B cell (primary cell): Measurements from ENCODE around the gene DAZAP1. TPM values are rescaled to one million over a fixed set of nuclear protein-coding genes. Genes with fewer than 3 reads are reported as not detected.
"Not testable (repeated sequence)": the region's sequence is repeated elsewhere in the genome, so short reads cannot be mapped to it uniquely, and the experiment has no call there.

ENCODE experiments used
- ATAC-seq: fragments of 200-7000 bp; cut with Tn5 transposase; one replicate; pipeline ENCODE4 v1.10.0; 2021; ENCODE audit warnings: low read depth, mild to moderate bottlenecking, moderate number of reproducible peaks, moderate library complexity
- CTCF ChIA-PET: fragments of 350-600 bp; sonication (Branson Sonifier 250); formaldehyde crosslinking; loops from one replicate; lab custom pipeline; 2021; ENCODE audit warnings: antibody characterized with exemption, inconsistent platforms; lab: Charles Lee
- POLR2A ChIA-PET: fragments of 350-600 bp; sonication (Branson Sonifier 250); formaldehyde crosslinking; loops from one replicate; lab custom pipeline; 2021; ENCODE audit warnings: antibody characterized with exemption; lab: Charles Lee
- DNase-seq: peaks from one replicate; pipeline ENCODE4 v3.0.0; 2013
- H2AFZ ChIP-seq: 2 replicates; pipeline ENCODE4 v1.6.1; 2012; ENCODE audit warnings: mild to moderate bottlenecking, low read depth, low read length; ENCODE audit not compliant: insufficient read depth, poor library complexity, severe bottlenecking
- H3K27ac ChIP-seq, 2 donors: 1 replicate in 1 of 2; 2 replicates in 1 of 2; pipeline ENCODE4 v1.5.1; 2012 to 2013; ENCODE audit warnings: low read length in 2 of 2, mild to moderate bottlenecking in 2 of 2, moderate library complexity in 1 of 2
- H3K27me3 ChIP-seq, 4 experiments: fragments of 200-600 bp in 1 of 4; sonication (generic) in 1 of 4; replicated peaks in 1 of 4; 1 replicate in 2 of 4; 2 replicates in 2 of 4; pipeline versions ENCODE4 v1.6.1 to v1.7.0; 2013 to 2016; ENCODE audit warnings: low read length in 3 of 4, mild to moderate bottlenecking in 2 of 4, mixed read lengths in 1 of 4, moderate library complexity in 1 of 4; ENCODE audit not compliant: insufficient read depth in 4 of 4, control insufficient read depth in 3 of 4; ENCODE audit errors: control extremely low read depth in 1 of 4
- H3K36me3 ChIP-seq, 2 experiments: replicated peaks in 1 of 2; 1 replicate in 1 of 2; 2 replicates in 1 of 2; pipeline versions ENCODE4 v1.6.1 to v1.7.1; 2013; ENCODE audit warnings: low read length in 1 of 2; ENCODE audit not compliant: insufficient read depth in 2 of 2, control insufficient read depth in 1 of 2; ENCODE audit errors: control extremely low read depth in 1 of 2, extremely low read depth in 1 of 2
- H3K4me1 ChIP-seq, 2 donors: fragments of 200-600 bp in 1 of 2; sonication (generic) in 1 of 2; 1 replicate in 1 of 2; 2 replicates in 1 of 2; pipeline versions ENCODE4 v1.5.1 to v1.6.1; 2013 to 2017; ENCODE audit warnings: low read length in 2 of 2; ENCODE audit not compliant: control insufficient read depth in 2 of 2, insufficient read depth in 2 of 2
- H3K4me2 ChIP-seq: replicated peaks from 2 replicates; pipeline ENCODE3; 2012; ENCODE audit warnings: mild to moderate bottlenecking, low read depth, low read length; ENCODE audit not compliant: poor library complexity, severe bottlenecking
- H3K4me3 ChIP-seq, 5 experiments: fragments of 200-600 bp in 1 of 5; sonication (generic) in 1 of 5; 1 replicate in 3 of 5; 2 replicates in 2 of 5; pipeline versions ENCODE4 v1.5.1 to v1.7.0; 2011 to 2016; ENCODE audit warnings: low read length in 4 of 5, mild to moderate bottlenecking in 4 of 5, low read depth in 2 of 5, control low read depth in 1 of 5, moderate library complexity in 1 of 5; ENCODE audit not compliant: insufficient read depth in 1 of 5; ENCODE audit errors: control extremely low read depth in 1 of 5, extremely low read depth in 1 of 5
- H3K79me2 ChIP-seq: fragments of 200-600 bp; sonication (generic); one replicate; pipeline ENCODE4 v1.6.0; 2016; ENCODE audit warnings: low read length; ENCODE audit not compliant: control insufficient read depth, insufficient read depth
- H3K9ac ChIP-seq: fragments of 200-600 bp; sonication (generic); 2 replicates; pipeline ENCODE4 v1.6.1; 2017; ENCODE audit warnings: mild to moderate bottlenecking, low read length, moderate library complexity
- H3K9me3 ChIP-seq, 3 donors: one replicate each; pipeline versions ENCODE4 v1.6.1 to v1.7.1; 2013; ENCODE audit warnings: low read length in 2 of 3; ENCODE audit not compliant: control insufficient read depth in 2 of 3, insufficient read depth in 1 of 3; ENCODE audit errors: control extremely low read depth in 1 of 3
- H4K20me1 ChIP-seq: 2 replicates; pipeline ENCODE4 v1.6.0; 2012; ENCODE audit warnings: mild to moderate bottlenecking, low read length; ENCODE audit not compliant: insufficient read depth, control insufficient read depth, poor library complexity, severe bottlenecking
- H3K27ac Mint-ChIP-seq: one replicate; pipeline ENCODE4 v1.8.0; 2021; ENCODE audit warnings: mixed read lengths
- H3K27me3 Mint-ChIP-seq: one replicate; pipeline ENCODE4 v1.8.0; 2021; ENCODE audit warnings: mixed read lengths
- H3K4me1 Mint-ChIP-seq: one replicate; pipeline ENCODE4 v1.8.0; 2021; ENCODE audit warnings: mixed read lengths
- H3K4me3 Mint-ChIP-seq: one replicate; pipeline ENCODE4 v1.8.0; 2021; ENCODE audit warnings: mixed read lengths
- H3K9me3 Mint-ChIP-seq: one replicate; pipeline ENCODE4 v1.8.0; 2022; ENCODE audit warnings: mixed read lengths; ENCODE audit not compliant: insufficient read depth
- EZH2 ChIP-seq: IDR thresholded peaks from 2 replicates; pipeline ENCODE4 v1.6.1; 2012; ENCODE audit warnings: borderline replicate concordance, low read depth, mild to moderate bottlenecking, moderate library complexity, low read length; ENCODE audit not compliant: insufficient read depth, poor library complexity, severe bottlenecking
- WGBS: methylation state at CpG from one replicate; pipeline ENCODE4 v1.1.5; 2013; ENCODE audit warnings: missing lambda C conversion rate; ENCODE audit not compliant: insufficient coverage; 5-methylcytosine and 5-hydroxymethylcytosine counted together
- intact Hi-C: fragments of 100-400 bp; cut with micrococcal nuclease; formaldehyde crosslinking; loops from one replicate; pipeline ENCODE4 v1.10.0; 2022
- polyA plus RNA-seq: library from polyadenylated mRNA; depleted of rRNA; stranded (reverse); fragments of >200 nt; gene quantifications from 2 replicates; pipeline ENCODE4 v1.2.3, GENCODE V29; 2012
- total RNA-seq, 2 donors: library from RNA; stranded (reverse); fragments of 120-200 nt in 1 of 2; gene quantifications; 1 replicate in 1 of 2; 2 replicates in 1 of 2; pipeline versions ENCODE4 v1.2.3 to v1.2.4, GENCODE V29; 2013 to 2022
- TF ChIP-seq, protein P1 (sequence below): fragments of 200-600 bp; IDR thresholded peaks from one replicate; pipeline ENCODE4 v1.8.0; 2022; ENCODE audit warnings: antibody characterized with exemption, mild to moderate bottlenecking

Gene DAZAP1
- total and polyA plus RNA-seq, 2 donors (not counting 1 experiment from before 2014, with no cell fraction given), result 54.8 to 125 TPM

DNA sequence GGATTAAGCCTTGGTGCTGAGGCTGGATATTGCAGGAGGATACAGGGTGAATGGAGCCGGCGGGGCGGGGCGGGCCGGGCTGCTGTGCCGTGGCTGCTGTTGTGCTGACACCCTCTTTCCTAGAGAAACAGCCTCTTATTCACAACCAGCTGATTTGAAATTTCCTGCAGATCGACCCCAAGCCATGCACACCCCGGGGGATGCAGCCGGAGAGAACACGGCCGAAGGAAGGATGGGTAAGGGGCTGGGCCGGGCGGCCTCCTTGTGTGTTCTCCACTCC lies 11.1 kb downstream of the DAZAP1 start:
- Mint-ChIP-seq H3K4me3 (no peak overlapping the region), H3K27me3 (no peaks in the 10 kb centered on the region), H3K9me3 (no peaks in the 10 kb centered on the region), H3K4me1 (peaks cover 18% of the 10 kb centered on the region), H3K27ac (no peak overlapping the region)
- intact Hi-C loops, result no loop called here
- H3K27me3 ChIP-seq, result no peaks in the 10 kb centered on the region
- H3K79me2 ChIP-seq, result peaks cover 92% of the 10 kb centered on the region
- H3K4me2 ChIP-seq, result no peak overlapping the region
- no peak overlapping the region for H3K27ac ChIP-seq
- no peak overlapping the region for H2AFZ ChIP-seq
- TF ChIP-seq, protein P1, sequence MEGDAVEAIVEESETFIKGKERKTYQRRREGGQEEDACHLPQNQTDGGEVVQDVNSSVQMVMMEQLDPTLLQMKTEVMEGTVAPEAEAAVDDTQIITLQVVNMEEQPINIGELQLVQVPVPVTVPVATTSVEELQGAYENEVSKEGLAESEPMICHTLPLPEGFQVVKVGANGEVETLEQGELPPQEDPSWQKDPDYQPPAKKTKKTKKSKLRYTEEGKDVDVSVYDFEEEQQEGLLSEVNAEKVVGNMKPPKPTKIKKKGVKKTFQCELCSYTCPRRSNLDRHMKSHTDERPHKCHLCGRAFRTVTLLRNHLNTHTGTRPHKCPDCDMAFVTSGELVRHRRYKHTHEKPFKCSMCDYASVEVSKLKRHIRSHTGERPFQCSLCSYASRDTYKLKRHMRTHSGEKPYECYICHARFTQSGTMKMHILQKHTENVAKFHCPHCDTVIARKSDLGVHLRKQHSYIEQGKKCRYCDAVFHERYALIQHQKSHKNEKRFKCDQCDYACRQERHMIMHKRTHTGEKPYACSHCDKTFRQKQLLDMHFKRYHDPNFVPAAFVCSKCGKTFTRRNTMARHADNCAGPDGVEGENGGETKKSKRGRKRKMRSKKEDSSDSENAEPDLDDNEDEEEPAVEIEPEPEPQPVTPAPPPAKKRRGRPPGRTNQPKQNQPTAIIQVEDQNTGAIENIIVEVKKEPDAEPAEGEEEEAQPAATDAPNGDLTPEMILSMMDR, result no peak
- TF ChIP-seq EZH2, result no peak
- peaks cover 0 to 61% of the 10 kb centered on the region in 2 experiments for H3K36me3 ChIP-seq
- no peaks in the 10 kb centered on the region for H3K9me3 ChIP-seq
- POLR2A ChIA-PET, result no interaction called here
- CTCF ChIA-PET, result interaction anchor here (1.2 kb wide), 1 partner anchor 19 kb away, joined by 3 read pairs; no protein-coding TSS in a partner anchor
- WGBS, result 92% methylated on average over 7 of the region's 13 CpGs
- DNase-seq (no peak), ATAC-seq (no peak)
- no peak overlapping the region for H3K9ac ChIP-seq
- H3K4me3 ChIP-seq, result no peak overlapping the region
- H3K4me1 ChIP-seq, result peaks cover 0 to 17% of the 10 kb centered on the region in 2 donors
- H4K20me1 ChIP-seq, result peaks cover 95% of the 10 kb centered on the region

DNA sequence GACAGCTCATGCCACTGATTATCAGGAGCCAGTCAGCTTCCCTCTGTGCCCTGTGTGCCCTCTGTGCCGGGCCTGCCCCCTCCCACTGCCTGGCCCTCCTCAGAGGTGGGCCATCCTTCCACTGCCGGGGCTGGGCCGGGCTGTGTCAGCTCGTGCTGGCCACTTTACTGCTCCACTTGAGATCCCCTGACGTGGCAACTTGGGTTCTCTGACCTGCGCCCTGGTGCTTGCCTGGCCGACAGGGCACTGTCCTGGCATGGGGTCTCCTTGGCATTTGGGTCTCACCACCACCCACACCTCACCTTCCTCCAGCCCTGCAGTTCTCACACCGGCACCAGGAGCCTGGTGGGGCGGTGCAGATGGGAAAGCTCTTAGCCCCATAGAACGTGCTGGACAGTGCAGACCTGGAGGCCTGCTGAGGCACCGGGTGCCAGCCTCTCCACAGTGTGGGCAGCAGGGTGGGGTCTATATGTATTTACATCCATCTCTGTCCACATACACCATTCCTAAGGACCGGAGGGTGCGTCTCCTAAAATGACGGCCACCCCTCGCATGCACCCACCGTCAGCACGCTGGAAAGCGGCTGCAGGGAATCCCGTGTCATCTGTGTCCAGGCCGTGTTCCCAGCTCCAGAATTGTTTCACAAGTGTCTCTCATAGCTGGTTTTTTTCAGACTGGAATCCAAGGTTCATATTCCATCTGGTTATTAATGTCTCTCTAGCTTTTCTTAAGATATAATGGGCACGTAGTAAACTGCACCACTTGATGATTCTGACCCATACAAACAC lies 11.8 kb downstream of the DAZAP1 start:
- DNase-seq (no peak), ATAC-seq (no peak)
- Histone ChIP-seq H4K20me1 (peaks cover 94% of the 10 kb centered on the region), H2AFZ (no peak overlapping the region), H3K9ac (no peak overlapping the region), H3K4me2 (no peak overlapping the region), H3K79me2 (peaks cover 91% of the 10 kb centered on the region), H3K4me3 (no peak overlapping the region), H3K27ac (no peak overlapping the region), H3K36me3 (peaks cover 0 to 63% of the 10 kb centered on the region in 2 experiments), H3K4me1 (peaks cover 0 to 17% of the 10 kb centered on the region in 2 donors), H3K9me3 (no peaks in the 10 kb centered on the region), H3K27me3 (no peaks in the 10 kb centered on the region)
- Mint-ChIP-seq H3K27ac (no peak overlapping the region), H3K4me1 (peaks cover 14% of the 10 kb centered on the region), H3K27me3 (no peaks in the 10 kb centered on the region), H3K4me3 (no peak overlapping the region), H3K9me3 (no peaks in the 10 kb centered on the region)
- ChIA-PET CTCF (no interaction called here), POLR2A (no interaction called here)
- TF ChIP-seq EZH2, result no peak
- TF ChIP-seq, protein P1, result no peak
- intact Hi-C loops, result no loop called here
- 97% methylated on average over 20 of the region's 21 CpGs for WGBS

GRCh38 chr19:1420085-1420484 lies 12.7 kb downstream of the DAZAP1 start:
- H3K4me3 ChIP-seq, H3K9me3 Mint-ChIP-seq, H3K27me3 Mint-ChIP-seq, H3K9ac ChIP-seq, H3K4me3 Mint-ChIP-seq, H2AFZ ChIP-seq, H3K27me3 ChIP-seq, H3K27ac Mint-ChIP-seq, H3K4me1 Mint-ChIP-seq, intact Hi-C loops, H3K9me3 ChIP-seq, CTCF ChIA-PET, ATAC-seq, DNase-seq, H3K27ac ChIP-seq, H3K4me2 ChIP-seq: not testable (repeated sequence)
- Histone ChIP-seq H3K36me3 (peaks cover 0 to 70% of the 10 kb centered on the region in 2 experiments), H4K20me1 (peaks cover 94% of the 10 kb centered on the region), H3K4me1 (peaks cover 0 to 12% of the 10 kb centered on the region in 2 donors), H3K79me2 (peaks cover 90% of the 10 kb centered on the region)
- POLR2A ChIA-PET, result interaction anchor here (0.6 kb wide), 1 partner anchor 99 kb away, joined by 7 read pairs; no protein-coding TSS in a partner anchor
- no CpG with 5 or more reads among the region's 43 CpGs for WGBS
